HFF-Myc (cell line): ENCODE measurements around the gene INPP4B.

Source experiments
- DNase-seq: peaks from one replicate; pipeline ENCODE4 v3.0.0-alpha.2; 2011; ENCODE audit warnings: low read depth; ENCODE audit errors: extremely low read depth
- H3K4me3 ChIP-seq: replicated peaks from 2 replicates; pipeline ENCODE4 v1.5.1; 2011; ENCODE audit warnings: low read depth, mild to moderate bottlenecking, control low read depth, low read length
- CTCF ChIP-seq: IDR thresholded peaks from 2 replicates; pipeline ENCODE4 v1.5.1; 2012; ENCODE audit warnings: mild to moderate bottlenecking, low read depth, low read length, control low read depth; ENCODE audit errors: missing control alignments

INPP4B gene

GRCh38 chr4:142485452-142485851, 360.6 kb downstream of the INPP4B start:
- no peak for TF ChIP-seq CTCF
- no peak for DNase-seq
- no peak overlapping the region for H3K4me3 ChIP-seq

DNA sequence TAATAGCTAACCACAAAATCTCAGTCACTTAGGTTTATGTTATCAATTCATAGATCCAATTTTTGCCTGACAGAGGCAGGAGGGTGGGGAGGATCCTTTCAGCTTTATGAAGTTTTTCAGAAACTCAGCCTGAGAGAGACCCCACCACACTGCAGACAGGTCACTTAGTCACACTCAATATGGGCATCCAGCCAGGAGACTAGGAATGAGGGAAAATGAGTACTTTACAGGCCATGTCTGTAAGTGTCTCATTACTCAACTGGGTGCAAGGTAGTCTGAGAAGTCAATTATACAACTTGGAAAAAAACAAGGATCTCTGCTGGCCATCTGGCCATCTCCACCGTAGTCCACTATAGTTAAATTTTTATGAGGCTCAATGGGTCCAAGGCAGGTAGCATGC, 365.9 kb downstream of the INPP4B start:
- DNase-seq = peak; percentile 21
- no peak overlapping the region for H3K4me3 ChIP-seq
- no peak for TF ChIP-seq CTCF

DNA sequence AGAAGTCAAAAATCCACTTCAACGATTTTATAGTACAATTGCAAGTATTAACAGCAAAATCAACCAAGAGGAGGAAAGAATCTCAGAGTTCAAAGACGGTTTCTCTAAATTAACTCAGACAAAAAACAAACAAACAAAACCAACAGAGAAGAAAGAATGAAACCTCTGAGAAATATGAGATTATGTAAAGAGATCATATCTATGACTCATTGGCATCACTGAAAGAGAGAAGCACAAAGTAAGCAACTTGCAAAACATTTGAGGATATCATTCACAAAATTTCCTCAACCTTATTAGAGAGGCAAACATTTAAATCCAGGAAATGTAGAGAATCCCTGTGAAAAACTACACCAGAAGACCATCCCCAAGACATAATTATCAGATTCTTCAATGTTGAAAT, 370.4 kb downstream of the INPP4B start:
- TF ChIP-seq CTCF = no peak
- no peak for DNase-seq
- H3K4me3 ChIP-seq = no peak overlapping the region

DNA sequence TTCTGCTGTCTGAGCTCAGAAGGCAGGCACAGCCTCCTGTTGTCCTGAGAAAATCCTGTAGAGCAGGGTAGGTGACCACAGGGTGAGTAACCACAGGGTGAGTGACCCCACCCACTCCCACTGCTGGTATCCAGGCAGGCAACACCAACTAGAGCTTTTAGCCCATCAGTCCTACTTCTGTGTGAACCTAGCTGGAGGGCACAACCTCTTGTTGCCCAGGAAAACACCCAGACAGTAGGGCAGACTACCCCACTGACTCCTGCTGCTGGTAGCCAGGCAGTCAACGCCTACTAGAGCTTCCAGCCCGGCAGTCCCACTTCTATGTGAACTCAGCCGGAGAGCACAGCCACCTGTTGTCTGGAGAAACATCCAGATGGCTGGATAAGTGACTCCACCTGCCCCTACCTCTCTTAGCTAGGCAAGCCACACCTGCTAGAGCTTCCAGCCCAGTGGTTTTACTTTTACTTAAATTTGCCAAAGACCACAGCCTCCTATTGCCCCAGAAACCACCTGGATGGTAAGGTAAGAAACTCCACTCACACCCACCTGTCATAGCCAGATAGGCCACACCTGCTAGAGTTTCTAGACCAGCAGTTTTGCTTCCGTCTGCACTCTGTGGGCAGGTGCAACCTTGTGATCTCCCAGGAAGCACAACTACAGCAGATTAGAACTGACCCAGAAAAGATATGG, 371.6 kb downstream of the INPP4B start:
- H3K4me3 ChIP-seq = no peak overlapping the region
- DNase-seq = no peak
- no peak for TF ChIP-seq CTCF

DNA sequence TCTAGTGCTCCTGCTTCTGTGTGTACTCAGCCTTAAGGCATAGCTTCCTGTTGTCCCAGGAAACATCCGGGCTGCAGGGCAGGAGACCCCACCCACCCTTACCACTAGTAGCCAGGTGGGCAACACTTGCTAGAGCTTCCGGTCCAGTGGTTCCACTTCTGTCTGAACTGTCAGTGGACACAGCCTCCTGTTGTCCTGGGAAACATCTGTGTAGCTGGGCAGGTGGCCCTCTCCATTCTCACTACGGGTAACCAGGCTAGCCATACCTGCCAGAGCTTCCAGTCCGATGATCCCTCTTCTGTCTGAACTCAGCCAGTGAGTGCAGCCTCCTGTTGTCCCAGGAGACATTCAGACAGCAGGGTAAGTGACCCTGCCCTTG, 372.2 kb downstream of the INPP4B start:
- no peak for TF ChIP-seq CTCF
- H3K4me3 ChIP-seq = no peak overlapping the region
- DNase-seq = no peak

GRCh38 chr4:142473218-142473959, 372.7 kb downstream of the INPP4B start:
- TF ChIP-seq CTCF = no peak
- no peak overlapping the region for H3K4me3 ChIP-seq
- DNase-seq = no peak
